Measurements from ENCODE around the gene MAPK12. TPM values are rescaled to one million over a fixed set of nuclear protein-coding genes. Genes with fewer than 3 reads are reported as not detected.

Gene MAPK12
- total RNA-seq = 21.1 and 21.2 TPM in 2 replicates

GRCh38 chr22:50261615-50262459 lies at the start of gene MAPK12:
Gene MAPK12, minus strand, starts transcription at chr22:50261683. Its CDS starts 174 bp downstream, at chr22:50261509.

GRCh38 chr22:50306753-50307749 lies 45.6 kb upstream of the MAPK12 start, which contains the start of gene PLXNB2:
Gene PLXNB2, minus strand, starts transcription at chr22:50307646. Its CDS starts 17,062 bp downstream, at chr22:50290584.

GRCh38 chr22:50269970-50270665 lies 8.6 kb upstream of the MAPK12 start, which contains the start of gene MAPK11:
Gene MAPK11, minus strand, starts transcription at chr22:50270380. Its CDS starts 88 bp downstream, at chr22:50270292.

GRCh38 chr22:50250555-50251476 lies 10.7 kb downstream of the MAPK12 start, which contains the start of gene HDAC10:
Gene HDAC10, minus strand, starts transcription at chr22:50251265. Its CDS starts 233 bp downstream, at chr22:50251032.

GRCh38 chr22:50244420-50245213 lies 16.9 kb downstream of the MAPK12 start, which contains the start of gene TUBGCP6:
Gene TUBGCP6, minus strand, starts transcription at chr22:50245023. Its CDS starts 564 bp downstream, at chr22:50244459.

Other genes starting within 250 kb of the MAPK12 start
- gene IL17REL, start 248.9 kb downstream of the MAPK12 start, total RNA-seq = not detected in 2 replicates
- not detected in 2 replicates for gene TTLL8, start 203.4 kb downstream of the MAPK12 start, total RNA-seq
- gene MLC1, start 176.3 kb downstream of the MAPK12 start, total RNA-seq = not detected in 2 replicates
- gene MOV10L1, start 171.7 kb downstream of the MAPK12 start, total RNA-seq = not detected in 2 replicates
- gene PANX2, start 91.0 kb downstream of the MAPK12 start, total RNA-seq = 0.04 and 0.62 TPM in 2 replicates
- 53.2 and 65.8 TPM in 2 replicates for gene TRABD, start 75.8 kb downstream of the MAPK12 start, total RNA-seq
- gene SELENOO, start 60.7 kb downstream of the MAPK12 start, total RNA-seq = 42.0 and 48.0 TPM in 2 replicates
- 21.0 and 25.7 TPM in 2 replicates for gene TUBGCP6, start 16.7 kb downstream of the MAPK12 start, total RNA-seq
- 10.1 and 21.4 TPM in 2 replicates for gene HDAC10, start 10.4 kb downstream of the MAPK12 start, total RNA-seq
- 6.6 and 12.3 TPM in 2 replicates for gene MAPK11, start 8.7 kb upstream of the MAPK12 start, total RNA-seq
- gene PLXNB2, start 46.0 kb upstream of the MAPK12 start, total RNA-seq = 73.7 and 104 TPM in 2 replicates
- gene DENND6B, start 65.3 kb upstream of the MAPK12 start, total RNA-seq = 0.49 and 1.0 TPM in 2 replicates
- 31.8 and 35.9 TPM in 2 replicates for gene PPP6R2, start 81.6 kb upstream of the MAPK12 start, total RNA-seq
- gene SBF1, start 213.4 kb upstream of the MAPK12 start, total RNA-seq = 51.1 and 67.3 TPM in 2 replicates
- 3.5 and 13.8 TPM in 2 replicates for gene ADM2, start 219.9 kb upstream of the MAPK12 start, total RNA-seq
- gene MIOX, start 225.2 kb upstream of the MAPK12 start, total RNA-seq = not detected in 2 replicates
- gene LMF2, start 246.0 kb upstream of the MAPK12 start, total RNA-seq = 46.6 and 50.8 TPM in 2 replicates
- 38.7 and 70.9 TPM in 2 replicates for gene NCAPH2, start 246.5 kb upstream of the MAPK12 start, total RNA-seq